ENCODE results near the gene CCDC85C.
A peak's percentile ranks its signal among the peaks of the same experiment; 100 is the strongest.

CCDC85C gene

DNA sequence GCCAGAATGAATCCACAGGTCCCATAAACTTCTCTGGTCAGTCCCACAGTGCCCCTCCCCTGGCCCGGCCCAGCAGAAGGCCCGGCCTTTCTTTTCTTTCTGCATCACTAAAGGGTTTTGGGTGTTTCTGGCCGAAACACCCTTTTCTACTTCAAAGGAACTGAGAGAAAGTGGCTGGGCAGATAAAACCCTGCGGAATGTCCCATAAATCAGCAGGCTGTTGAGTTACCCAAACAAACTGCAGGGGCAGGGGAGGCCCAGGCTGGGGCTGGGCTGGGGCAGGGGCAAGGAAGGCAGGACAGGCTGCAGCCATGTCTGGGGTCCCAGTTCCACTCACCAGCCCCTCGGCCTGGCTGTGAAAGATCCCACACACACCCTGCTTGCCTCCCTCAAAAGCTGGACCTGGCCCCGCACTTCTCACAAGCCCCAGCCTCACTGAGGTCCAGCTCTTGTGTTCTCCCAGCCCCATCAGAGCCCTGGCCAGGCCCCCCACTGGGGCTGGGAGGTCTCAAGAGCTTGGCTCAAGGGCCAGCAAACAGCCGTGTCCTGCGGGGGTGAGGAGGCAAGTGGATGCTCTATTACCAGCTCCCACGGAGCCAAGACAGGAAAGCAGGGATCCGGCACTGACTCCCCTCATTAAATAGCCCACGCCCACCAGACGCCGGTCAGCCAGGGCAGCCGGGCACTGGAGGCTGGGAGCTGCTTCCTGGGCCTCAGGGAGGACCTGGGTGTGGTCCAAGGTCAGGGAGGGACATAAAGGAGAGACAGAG, 80.9 kb downstream of the CCDC85C start:
- Histone ChIP-seq H3K9ac (ENCODE audit: low read length) (peak overlapping the region; percentile 29; the same call in 1 of the 2 replicates), H3K36me3 (replicated peaks; ENCODE audit: low read depth, low read length) (no peaks in the 10 kb centered on the region), H3K4me1 (ENCODE audit: low read length) (peaks cover 34% of the 10 kb centered on the region), H4K20me1 (ENCODE audit: insufficient read depth, low read length) (no peaks in the 10 kb centered on the region), H3K4me2 (ENCODE audit: low read length) (peak overlapping the region; percentile 50), H3K27me3 (ENCODE audit: low read depth, low read length) (no peaks in the 10 kb centered on the region), H3K27ac (ENCODE audit: low read length) (peak overlapping the region; percentile 29), H3K9me3 (ENCODE audit: insufficient read depth, low read length) (no peaks in the 10 kb centered on the region), H3K4me3 (ENCODE audit: low read length) (peak overlapping the region; percentile 15; the same call in 1 of the 2 replicates), H3K79me2 (ENCODE audit: low read length) (no peaks in the 10 kb centered on the region), H2AFZ (ENCODE audit: low read depth, low read length) (no peak overlapping the region; the same call in 1 of the 2 replicates)
- TF ChIP-seq EZH2phosphoT487 (IDR thresholded peaks at IDR 0.05; ENCODE audit: low read depth): no peak
- TF ChIP-seq, protein P1, sequence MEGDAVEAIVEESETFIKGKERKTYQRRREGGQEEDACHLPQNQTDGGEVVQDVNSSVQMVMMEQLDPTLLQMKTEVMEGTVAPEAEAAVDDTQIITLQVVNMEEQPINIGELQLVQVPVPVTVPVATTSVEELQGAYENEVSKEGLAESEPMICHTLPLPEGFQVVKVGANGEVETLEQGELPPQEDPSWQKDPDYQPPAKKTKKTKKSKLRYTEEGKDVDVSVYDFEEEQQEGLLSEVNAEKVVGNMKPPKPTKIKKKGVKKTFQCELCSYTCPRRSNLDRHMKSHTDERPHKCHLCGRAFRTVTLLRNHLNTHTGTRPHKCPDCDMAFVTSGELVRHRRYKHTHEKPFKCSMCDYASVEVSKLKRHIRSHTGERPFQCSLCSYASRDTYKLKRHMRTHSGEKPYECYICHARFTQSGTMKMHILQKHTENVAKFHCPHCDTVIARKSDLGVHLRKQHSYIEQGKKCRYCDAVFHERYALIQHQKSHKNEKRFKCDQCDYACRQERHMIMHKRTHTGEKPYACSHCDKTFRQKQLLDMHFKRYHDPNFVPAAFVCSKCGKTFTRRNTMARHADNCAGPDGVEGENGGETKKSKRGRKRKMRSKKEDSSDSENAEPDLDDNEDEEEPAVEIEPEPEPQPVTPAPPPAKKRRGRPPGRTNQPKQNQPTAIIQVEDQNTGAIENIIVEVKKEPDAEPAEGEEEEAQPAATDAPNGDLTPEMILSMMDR (IDR thresholded peaks at IDR 0.05; ENCODE audit: low read depth, low read length): no peak

- Histone ChIP-seq H3K27me3 (ENCODE audit: low read depth, low read length) (no peaks in the 10 kb centered on the region), H3K4me1 (ENCODE audit: low read length) (peaks cover 34% of the 10 kb centered on the region), H4K20me1 (ENCODE audit: insufficient read depth, low read length) (no peaks in the 10 kb centered on the region), H3K36me3 (replicated peaks; ENCODE audit: low read depth, low read length) (no peaks in the 10 kb centered on the region), H3K9me3 (ENCODE audit: insufficient read depth, low read length) (no peaks in the 10 kb centered on the region), H2AFZ (ENCODE audit: low read depth, low read length) (no peak overlapping the region; the same call in 1 of the 2 replicates), H3K4me2 (ENCODE audit: low read length) (peak overlapping the region; percentile 50), H3K79me2 (ENCODE audit: low read length) (no peaks in the 10 kb centered on the region), H3K4me3 (ENCODE audit: low read length) (peak overlapping the region; percentile 15; the same call in 1 of the 2 replicates), H3K9ac (ENCODE audit: low read length) (peak overlapping the region; percentile 29; the same call in 1 of the 2 replicates), H3K27ac (ENCODE audit: low read length) (peak overlapping the region; percentile 29; the same call in 1 of the 2 replicates)
- TF ChIP-seq, protein P1 (IDR thresholded peaks at IDR 0.05; ENCODE audit: low read depth, low read length): no peak
- no peak for TF ChIP-seq EZH2phosphoT487 (IDR thresholded peaks at IDR 0.05; ENCODE audit: low read depth)
Measured at GRCh38 chr14:99522457-99522891, 81.5 kb downstream of the CCDC85C start.

GRCh38 chr14:99522025-99522401, 82.0 kb downstream of the CCDC85C start:
- TF ChIP-seq, protein P1 (IDR thresholded peaks at IDR 0.05; ENCODE audit: low read depth, low read length): no peak
- no peak for TF ChIP-seq EZH2phosphoT487 (IDR thresholded peaks at IDR 0.05; ENCODE audit: low read depth)

GRCh38 chr14:99521176-99522024, 82.6 kb downstream of the CCDC85C start:
- Histone ChIP-seq H3K79me2 (ENCODE audit: low read length) (no peaks in the 10 kb centered on the region), H3K9ac (ENCODE audit: low read length) (no peak overlapping the region), H3K27ac (ENCODE audit: low read length) (no peak overlapping the region), H3K4me3 (ENCODE audit: low read length) (no peak overlapping the region), H3K9me3 (ENCODE audit: insufficient read depth, low read length) (no peaks in the 10 kb centered on the region), H3K27me3 (ENCODE audit: low read depth, low read length) (no peaks in the 10 kb centered on the region), H3K36me3 (replicated peaks; ENCODE audit: low read depth, low read length) (no peaks in the 10 kb centered on the region), H3K4me2 (ENCODE audit: low read length) (no peak overlapping the region), H2AFZ (ENCODE audit: low read depth, low read length) (no peak overlapping the region), H4K20me1 (ENCODE audit: insufficient read depth, low read length) (no peaks in the 10 kb centered on the region), H3K4me1 (ENCODE audit: low read length) (peaks cover 34% of the 10 kb centered on the region)
- TF ChIP-seq, protein P1 (IDR thresholded peaks at IDR 0.05; ENCODE audit: low read depth, low read length): no peak
- TF ChIP-seq EZH2phosphoT487 (IDR thresholded peaks at IDR 0.05; ENCODE audit: low read depth): no peak

More at GRCh38 chr14:99522025-99522401, 82.0 kb downstream of the CCDC85C start:
- Histone ChIP-seq H2AFZ (ENCODE audit: low read depth, low read length) (no peak overlapping the region), H3K4me1 (ENCODE audit: low read length) (peaks cover 34% of the 10 kb centered on the region), H3K4me3 (ENCODE audit: low read length) (no peak overlapping the region), H3K27me3 (ENCODE audit: low read depth, low read length) (no peaks in the 10 kb centered on the region), H3K27ac (ENCODE audit: low read length) (no peak overlapping the region), H3K79me2 (ENCODE audit: low read length) (no peaks in the 10 kb centered on the region), H3K4me2 (ENCODE audit: low read length) (no peak overlapping the region), H4K20me1 (ENCODE audit: insufficient read depth, low read length) (no peaks in the 10 kb centered on the region), H3K9me3 (ENCODE audit: insufficient read depth, low read length) (no peaks in the 10 kb centered on the region), H3K36me3 (replicated peaks; ENCODE audit: low read depth, low read length) (no peaks in the 10 kb centered on the region), H3K9ac (ENCODE audit: low read length) (no peak overlapping the region)
